GM21528 (cell line): ENCODE results near the gene RPS26.
"Not testable (repeated sequence)": the region's sequence is repeated elsewhere in the genome, so short reads cannot be mapped to it uniquely, and the experiment has no call there.

Experiments
- ATAC-seq: cut with Tn5 transposase; IDR thresholded peaks from one replicate; pipeline ENCODE4 v1.9.1; 2021; ENCODE audit warnings: mild to moderate bottlenecking, moderate library complexity; ENCODE audit not compliant: unreplicated experiment, low FRiP score

The RPS26 gene

DNA sequence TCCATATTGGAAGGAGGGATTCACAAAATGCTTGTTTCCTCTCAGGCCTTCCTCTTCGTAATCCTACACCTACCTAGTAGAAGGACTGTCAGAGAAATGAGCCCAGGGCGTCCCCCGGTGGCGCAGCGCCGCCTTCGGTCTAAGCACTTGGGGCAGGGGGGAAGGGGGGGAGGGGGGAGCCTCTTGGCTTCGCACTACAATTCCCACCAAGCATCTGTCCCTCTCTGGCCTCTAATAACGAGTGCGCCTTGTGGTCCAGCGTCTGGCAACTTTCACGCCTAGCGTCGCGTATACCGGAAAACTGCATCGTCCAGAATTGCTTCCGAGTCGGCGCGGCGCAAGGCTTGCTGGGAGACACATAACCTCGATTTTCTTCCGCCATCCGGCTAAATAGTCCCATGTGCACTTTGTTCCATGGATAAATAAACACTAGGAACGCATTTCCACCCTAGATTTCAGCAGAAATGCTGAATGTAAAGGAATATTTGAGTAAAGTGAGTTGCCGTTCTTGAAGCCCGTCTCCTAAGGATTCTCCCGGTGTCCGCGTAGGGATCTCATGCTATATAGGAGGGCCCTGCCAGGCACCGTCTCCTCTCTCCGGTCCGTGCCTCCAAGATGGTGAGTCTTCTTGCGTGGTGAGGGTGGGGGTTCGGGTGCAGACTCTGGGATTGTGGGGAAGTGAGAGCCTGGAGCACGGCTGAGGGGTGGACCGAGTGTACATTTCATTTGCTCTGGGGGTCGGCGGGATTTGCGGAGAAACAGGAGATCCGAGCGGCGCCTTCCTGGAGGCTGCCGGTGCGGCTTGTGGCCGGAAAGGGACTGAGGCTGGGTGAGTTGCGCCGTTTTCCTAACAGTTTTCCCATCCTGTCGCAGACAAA is at the start of gene RPS26:
TSS of gene RPS26 (plus strand) at position 367 of the 878 bp plus-strand sequence. CDS start at position 616, 249 bp downstream.
- peak; percentile 93 for ATAC-seq

DNA sequence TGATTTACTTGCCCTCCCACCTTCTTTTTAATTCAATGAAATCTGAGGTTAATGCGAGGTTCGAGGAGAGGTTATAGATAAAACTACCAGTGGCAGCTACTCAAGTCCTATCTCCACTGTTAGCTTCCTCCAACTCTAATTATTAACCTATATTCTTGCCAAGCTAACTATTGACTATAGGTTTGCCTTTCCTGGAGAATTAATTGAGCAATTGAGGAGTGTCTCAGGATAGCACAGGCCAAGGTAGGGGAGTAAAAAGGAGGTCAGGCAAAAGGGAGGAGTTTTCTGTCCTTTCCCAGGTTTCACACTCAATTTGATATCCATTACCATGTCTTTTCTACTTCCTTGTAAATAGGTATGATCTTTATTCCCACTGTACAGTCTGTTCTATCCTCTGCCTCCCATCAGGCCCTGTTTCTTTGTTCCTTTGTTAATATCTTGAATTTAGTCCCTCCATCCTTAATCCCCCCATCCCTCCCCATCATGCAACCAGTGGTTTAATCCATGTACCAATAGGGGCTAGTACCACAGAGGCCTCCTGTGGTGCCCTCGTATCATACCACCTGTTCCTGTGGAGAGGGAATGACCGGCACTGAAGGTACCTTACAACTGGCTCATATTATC is 48.4 kb upstream of the RPS26 start:
- no peak for ATAC-seq

DNA sequence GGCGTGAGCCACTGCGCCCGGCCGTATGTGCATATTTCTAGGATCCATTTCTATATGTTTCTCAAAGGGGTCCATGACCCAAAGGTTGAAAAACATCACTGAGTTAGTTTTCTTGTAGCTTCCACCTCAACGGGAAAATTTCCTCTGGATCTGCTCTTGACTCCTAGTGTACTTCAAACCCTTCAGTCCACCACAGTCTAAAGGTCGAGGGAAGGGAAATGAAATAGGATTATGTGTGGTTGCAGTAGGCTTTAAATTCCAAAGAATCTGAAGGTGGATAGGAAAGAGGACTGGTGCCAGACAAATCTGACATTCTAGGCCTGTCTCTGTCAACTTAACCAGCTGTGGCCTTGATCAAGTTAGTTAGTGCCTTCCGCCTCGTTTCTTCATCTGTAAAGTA is 46.4 kb upstream of the RPS26 start:
- ATAC-seq = no peak

DNA sequence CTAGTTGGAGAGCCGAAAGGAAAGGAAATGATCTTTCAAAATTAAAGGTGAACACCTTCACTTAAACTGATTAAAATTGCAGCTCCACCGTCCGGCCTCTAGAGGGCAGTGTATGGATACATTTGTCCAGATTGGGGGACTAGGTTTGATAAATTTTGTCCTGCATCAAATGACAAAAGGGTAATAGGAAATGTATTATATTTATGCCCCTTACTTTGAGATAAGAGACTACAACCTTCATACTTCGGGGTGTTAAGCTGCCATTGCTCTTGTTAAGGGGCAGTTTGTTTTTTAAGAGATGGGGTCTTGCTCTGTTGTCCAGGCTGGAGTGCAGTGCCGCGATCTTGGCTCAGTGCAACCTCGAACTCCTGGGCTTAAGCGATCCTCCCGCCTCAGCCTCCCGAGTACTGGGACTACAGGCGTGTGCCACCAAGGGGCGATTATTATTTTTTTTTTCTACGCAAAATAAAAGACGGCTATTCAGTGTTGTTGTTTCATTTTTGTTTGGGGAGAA is 45.5 kb upstream of the RPS26 start:
- no peak for ATAC-seq

DNA sequence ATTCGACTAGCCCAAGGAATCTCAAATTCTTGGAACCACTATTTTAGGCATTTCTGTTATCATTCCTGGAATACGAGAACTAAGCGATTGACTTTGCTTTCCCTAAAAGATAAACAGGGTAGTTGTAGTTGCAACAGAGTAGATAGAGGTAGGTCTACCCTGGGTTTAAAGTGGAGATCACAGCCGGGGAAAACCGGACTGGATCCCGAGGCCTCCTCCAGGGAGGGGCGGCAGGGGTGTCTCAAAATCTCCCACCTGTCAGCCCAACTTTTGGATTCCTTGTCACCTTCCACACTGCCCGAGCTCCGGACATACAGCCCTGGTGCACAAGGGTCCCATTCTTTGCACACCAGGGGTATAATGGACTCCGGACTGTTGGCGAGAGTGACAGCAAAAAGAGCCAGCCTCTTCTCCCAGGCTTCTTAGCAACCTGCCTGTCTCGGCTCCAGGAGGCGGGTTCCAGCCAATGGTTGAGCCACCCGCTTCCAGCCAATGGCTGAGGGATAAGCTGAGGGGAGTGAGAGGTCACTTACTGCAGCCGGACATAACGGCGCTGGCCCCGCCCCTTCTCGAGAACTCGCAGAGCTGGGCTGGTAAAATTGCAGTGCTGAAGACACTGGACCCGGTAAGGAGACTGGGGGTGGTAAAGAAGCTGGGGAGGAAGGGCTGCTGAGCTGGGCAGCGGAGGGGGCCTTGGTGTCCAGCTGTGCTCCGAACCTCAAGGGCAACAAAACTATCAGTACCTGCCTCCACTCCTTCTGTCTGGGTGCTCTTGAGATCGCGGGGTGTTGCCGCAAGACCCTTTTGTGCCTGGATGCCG is 44.8 kb upstream of the RPS26 start, which contains the start of gene SUOX:
TSS of gene SUOX (plus strand) at position 562 of the 820 bp plus-strand sequence. CDS start 4,946 bp downstream, outside the sequence.
- peak; percentile 97 for ATAC-seq

DNA sequence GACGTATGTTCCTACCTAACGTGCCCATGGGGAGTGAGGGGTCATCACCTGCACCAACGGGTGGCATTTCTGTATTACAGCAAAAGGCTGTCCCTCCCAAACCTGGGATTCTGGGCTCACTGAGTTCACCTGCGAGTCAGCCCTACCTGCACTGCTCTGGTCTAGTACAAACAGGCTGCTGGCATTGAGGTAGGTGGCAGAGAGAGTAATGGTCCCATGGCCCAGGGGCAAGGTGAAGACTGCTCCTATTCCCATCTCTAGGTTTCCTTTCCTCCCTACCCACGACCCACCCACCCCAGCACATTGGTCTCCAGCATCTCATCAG is 44.2 kb upstream of the RPS26 start:
- no peak for ATAC-seq

- ATAC-seq = not testable (repeated sequence)
Measured at GRCh38 chr12:55999522-55999921, 42.2 kb upstream of the RPS26 start.

- not testable (repeated sequence) for ATAC-seq
Measured at GRCh38 chr12:55999999-56000540, 41.6 kb upstream of the RPS26 start.

DNA sequence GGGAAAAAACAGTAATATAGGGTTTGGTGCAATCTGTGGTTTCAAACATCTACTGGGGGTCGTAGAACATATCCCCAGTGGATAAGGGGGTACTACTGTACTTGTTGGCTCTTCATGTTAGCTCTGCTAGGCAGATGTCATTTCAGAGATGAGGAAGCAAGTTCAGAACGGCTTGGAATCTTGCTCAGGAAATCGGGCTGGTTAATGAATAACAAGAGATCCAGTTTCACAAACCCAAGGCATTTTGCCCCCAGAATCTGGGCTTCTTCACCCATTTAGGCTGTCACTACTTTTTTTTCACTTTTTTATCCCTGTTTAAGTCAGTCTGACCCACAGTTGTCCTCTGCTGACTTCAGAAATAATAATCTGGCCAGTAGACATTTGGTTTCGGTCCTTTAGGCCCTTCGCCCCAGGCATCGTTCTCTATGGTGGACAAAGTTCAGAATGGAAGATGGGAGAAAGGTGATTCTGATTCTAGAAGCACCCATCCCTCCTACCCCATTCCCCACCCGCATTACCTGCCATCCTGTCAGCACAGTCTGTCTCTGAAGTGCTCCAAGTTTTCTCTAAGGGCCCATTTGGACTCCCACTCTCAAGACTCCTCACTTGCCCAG is 40.1 kb upstream of the RPS26 start:
- no peak for ATAC-seq

- not testable (repeated sequence) for ATAC-seq
Measured at GRCh38 chr12:56003376-56003775, 38.3 kb upstream of the RPS26 start.

DNA sequence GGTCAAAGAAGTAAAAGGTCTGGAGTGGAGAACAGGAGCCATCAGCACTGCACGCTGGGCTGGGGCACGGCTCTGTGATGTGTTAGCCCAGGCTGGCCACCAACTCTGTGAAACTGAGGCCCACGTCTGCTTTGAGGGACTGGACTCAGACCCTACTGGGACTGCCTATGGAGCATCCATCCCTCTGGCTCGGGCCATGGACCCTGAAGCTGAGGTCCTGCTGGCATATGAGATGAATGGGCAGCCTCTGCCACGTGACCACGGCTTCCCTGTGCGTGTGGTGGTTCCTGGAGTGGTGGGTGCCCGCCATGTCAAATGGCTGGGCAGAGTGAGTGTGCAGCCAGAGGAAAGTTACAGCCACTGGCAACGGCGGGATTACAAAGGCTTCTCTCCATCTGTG is 37.5 kb upstream of the RPS26 start:
- ATAC-seq = no peak

- ATAC-seq = no peak
Measured at GRCh38 chr12:56007564-56008559, 33.9 kb upstream of the RPS26 start.

DNA sequence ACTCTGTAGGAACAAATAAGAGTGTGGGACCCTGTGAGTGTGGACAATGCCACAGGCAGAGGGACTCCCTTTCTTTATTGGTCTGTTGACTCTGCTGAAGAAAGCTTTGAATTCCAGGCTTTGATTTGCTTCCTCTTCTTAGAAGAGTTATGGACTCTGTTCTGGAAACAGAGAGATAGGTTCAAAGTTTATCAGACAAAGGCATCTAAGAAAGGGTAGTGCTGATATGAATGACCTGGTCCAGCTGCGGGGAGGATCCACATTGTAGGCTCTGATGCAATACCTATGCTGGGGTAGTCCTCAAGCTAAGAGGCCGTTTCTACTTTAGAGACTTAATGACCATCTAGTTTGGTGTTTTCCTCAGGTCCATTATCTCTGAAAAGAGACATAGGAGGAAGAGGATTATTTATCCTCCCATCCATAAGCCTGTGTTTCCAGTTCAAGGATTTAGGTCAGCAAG is 31.6 kb upstream of the RPS26 start:
- no peak for ATAC-seq

- ATAC-seq = no peak
Measured at GRCh38 chr12:56011509-56012090, 30.1 kb upstream of the RPS26 start.

- no peak for ATAC-seq
Measured at GRCh38 chr12:56013482-56013881, 28.2 kb upstream of the RPS26 start.

- no peak for ATAC-seq
Measured at GRCh38 chr12:56014205-56014604, 27.5 kb upstream of the RPS26 start.

DNA sequence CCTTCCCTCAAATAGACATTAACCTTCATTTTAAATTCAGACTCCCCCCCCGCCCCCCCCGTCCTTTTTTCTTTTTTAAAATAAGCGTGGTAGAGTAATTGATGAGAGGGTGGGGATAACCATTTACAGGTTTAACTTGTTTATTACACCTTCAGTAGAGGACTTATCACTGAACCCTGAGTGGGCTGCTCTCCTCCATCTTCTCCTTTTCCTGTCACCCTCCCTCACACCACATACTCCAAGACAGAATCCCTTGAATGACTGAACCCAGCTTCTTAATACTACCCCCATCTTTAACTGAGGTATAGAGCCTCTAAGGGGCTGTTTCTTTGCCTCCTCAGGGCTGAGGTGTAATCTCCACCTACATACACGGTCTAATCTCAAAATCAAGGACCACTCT is 24.5 kb upstream of the RPS26 start:
- ATAC-seq = no peak

- no peak for ATAC-seq
Measured at GRCh38 chr12:56018356-56018755, 23.4 kb upstream of the RPS26 start.
